Keratinocyte (primary cell): ENCODE results near the gene RASAL2. TPM values are rescaled to one million over a fixed set of nuclear protein-coding genes. Genes with fewer than 3 reads are reported as not detected.

Source experiments
- DNase-seq: peaks from one replicate; pipeline ENCODE4 v3.0.0-alpha.2; 2011; ENCODE audit warnings: low read depth, missing footprints, low spot score
- FAIRE-seq: peaks from 2 replicates; lab custom pipeline; 2011; peaks lifted over from hg19 to GRCh38; lab: Jason Lieb, UNC
- H2AFZ ChIP-seq: 2 replicates; pipeline ENCODE4 v1.6.0; 2012; ENCODE audit warnings: low read length, control low read depth, inconsistent platforms; ENCODE audit not compliant: control insufficient read depth
- H3K27ac ChIP-seq: 2 replicates; pipeline ENCODE4 v1.5.1; 2011; ENCODE audit warnings: low read length; ENCODE audit not compliant: control insufficient read depth, insufficient read depth
- H3K27me3 ChIP-seq: 3 replicates; pipeline ENCODE4 v1.6.0; 2011; ENCODE audit warnings: low read length; ENCODE audit not compliant: control insufficient read depth, insufficient read depth; ENCODE audit errors: extremely low read depth
- H3K36me3 ChIP-seq, 2 experiments: 2 replicates in 1 of 2; 3 replicates in 1 of 2; pipeline ENCODE4 v1.5.1; 2011; ENCODE audit warnings: low read length in 2 of 2, mild to moderate bottlenecking in 1 of 2; ENCODE audit not compliant: control insufficient read depth in 2 of 2, insufficient read depth in 2 of 2; ENCODE audit errors: extremely low read depth in 1 of 2
- H3K4me1 ChIP-seq: 3 replicates; pipeline ENCODE4 v1.5.1; 2011; ENCODE audit warnings: low read length; ENCODE audit not compliant: control insufficient read depth, insufficient read depth; ENCODE audit errors: extremely low read depth
- H3K4me2 ChIP-seq: 3 replicates; pipeline ENCODE4 v1.6.0; 2011; ENCODE audit warnings: low read depth, low read length; ENCODE audit not compliant: control insufficient read depth, insufficient read depth; ENCODE audit errors: extremely low read depth
- H3K4me3 ChIP-seq, 3 experiments: fragments of 200-600 bp in 1 of 3; sonication (generic) in 1 of 3; 2 replicates in 2 of 3; 3 replicates in 1 of 3; pipeline ENCODE4 v1.5.1; 2011 to 2016; ENCODE audit warnings: low read length in 3 of 3, mild to moderate bottlenecking in 3 of 3, control low read depth in 2 of 3, inconsistent platforms in 1 of 3, low read depth in 1 of 3, mixed read lengths in 1 of 3, mixed run types in 1 of 3, moderate library complexity in 1 of 3; ENCODE audit not compliant: control insufficient read depth in 2 of 3, insufficient read depth in 2 of 3; ENCODE audit errors: extremely low read depth in 1 of 3
- H3K79me2 ChIP-seq: 2 replicates; pipeline ENCODE4 v1.6.0; 2012; ENCODE audit warnings: low read length; ENCODE audit not compliant: control insufficient read depth, insufficient read depth
- H3K9ac ChIP-seq: 3 replicates; pipeline ENCODE4 v1.6.0; 2011; ENCODE audit warnings: low read length; ENCODE audit not compliant: control insufficient read depth, insufficient read depth; ENCODE audit errors: extremely low read depth
- H3K9me1 ChIP-seq: 3 replicates; pipeline ENCODE4 v1.6.0; 2011; ENCODE audit warnings: low read length; ENCODE audit not compliant: control insufficient read depth, insufficient read depth; ENCODE audit errors: extremely low read depth
- H3K9me3 ChIP-seq: 2 replicates; pipeline ENCODE4 v1.5.1; 2012; ENCODE audit warnings: low read depth, low read length; ENCODE audit not compliant: control insufficient read depth
- H4K20me1 ChIP-seq: 3 replicates; pipeline ENCODE4 v1.6.0; 2011; ENCODE audit warnings: low read length; ENCODE audit not compliant: control insufficient read depth, insufficient read depth; ENCODE audit errors: extremely low read depth
- EZH2 ChIP-seq: IDR thresholded peaks from one replicate; pipeline ENCODE4 v1.6.1; 2012; ENCODE audit warnings: inconsistent platforms, mild to moderate bottlenecking, low read length, moderate library complexity
- dilution Hi-C: fragments of 300-500 bp; cut with MboI; formaldehyde crosslinking; loops from one replicate; pipeline ENCODE4 v1.7.0; 2020; ENCODE audit warnings: low sequenced_read_pairs; ENCODE audit not compliant: extremely low pct_ligation_motif_present
- polyA plus RNA-seq, 5 experiments: library from polyadenylated mRNA; depleted of rRNA in 3 of 5; stranded (reverse) in 3 of 5; stranded (forward) in 1 of 5; unstranded in 1 of 5; fragments of >200 nt; gene quantifications; 1 replicate in 1 of 5; 2 replicates in 3 of 5; 3 replicates in 1 of 5; pipeline versions ENCODE4 v1.2.1 to v1.2.3, GENCODE V29; 2011 to 2012; ENCODE audit warnings: missing spikeins in 2 of 5, low read depth in 1 of 5, low replicate concordance in 1 of 5
- TF ChIP-seq, protein P1 (sequence below), 3 experiments: IDR thresholded peaks in 1 of 3; conservative IDR thresholded peaks in 1 of 3; optimal IDR thresholded peaks in 1 of 3; 2 replicates in 2 of 3; 3 replicates in 1 of 3; pipeline versions ENCODE3 to v1.5.1; 2011; ENCODE audit warnings: low read length in 3 of 3, mild to moderate bottlenecking in 3 of 3, moderate library complexity in 2 of 3, control low read depth in 1 of 3, inconsistent platforms in 1 of 3; ENCODE audit not compliant: insufficient read depth in 2 of 3; ENCODE audit errors: extremely low read depth in 1 of 3

Gene RASAL2
- polyA plus RNA-seq, 1 donor (not counting 4 experiments of a cell fraction or from before 2014, with no cell fraction given), result 27.2 TPM

GRCh38 chr1:178337091-178337706, 243.3 kb downstream of the RASAL2 start:
- TF ChIP-seq, protein P1, sequence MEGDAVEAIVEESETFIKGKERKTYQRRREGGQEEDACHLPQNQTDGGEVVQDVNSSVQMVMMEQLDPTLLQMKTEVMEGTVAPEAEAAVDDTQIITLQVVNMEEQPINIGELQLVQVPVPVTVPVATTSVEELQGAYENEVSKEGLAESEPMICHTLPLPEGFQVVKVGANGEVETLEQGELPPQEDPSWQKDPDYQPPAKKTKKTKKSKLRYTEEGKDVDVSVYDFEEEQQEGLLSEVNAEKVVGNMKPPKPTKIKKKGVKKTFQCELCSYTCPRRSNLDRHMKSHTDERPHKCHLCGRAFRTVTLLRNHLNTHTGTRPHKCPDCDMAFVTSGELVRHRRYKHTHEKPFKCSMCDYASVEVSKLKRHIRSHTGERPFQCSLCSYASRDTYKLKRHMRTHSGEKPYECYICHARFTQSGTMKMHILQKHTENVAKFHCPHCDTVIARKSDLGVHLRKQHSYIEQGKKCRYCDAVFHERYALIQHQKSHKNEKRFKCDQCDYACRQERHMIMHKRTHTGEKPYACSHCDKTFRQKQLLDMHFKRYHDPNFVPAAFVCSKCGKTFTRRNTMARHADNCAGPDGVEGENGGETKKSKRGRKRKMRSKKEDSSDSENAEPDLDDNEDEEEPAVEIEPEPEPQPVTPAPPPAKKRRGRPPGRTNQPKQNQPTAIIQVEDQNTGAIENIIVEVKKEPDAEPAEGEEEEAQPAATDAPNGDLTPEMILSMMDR (optimal IDR thresholded peaks at IDR 0.05 in 1 of 3, IDR thresholded peaks at IDR 0.05 in 1 of 3, conservative IDR thresholded peaks at IDR 0.05 in 1 of 3; ENCODE audit: extremely low read depth in 1 of 3, insufficient read depth in 2 of 3, low read length in 3 of 3), result no peak
- TF ChIP-seq EZH2, result no peak
- FAIRE-seq, result no peak

GRCh38 chr1:178339834-178340233, 245.9 kb downstream of the RASAL2 start:
- no peak overlapping the region for H3K27ac ChIP-seq
- no peak overlapping the region for H3K9ac ChIP-seq
- TF ChIP-seq EZH2, result no peak
- TF ChIP-seq, protein P1 (optimal IDR thresholded peaks at IDR 0.05 in 1 of 3, IDR thresholded peaks at IDR 0.05 in 1 of 3, conservative IDR thresholded peaks at IDR 0.05 in 1 of 3; ENCODE audit: extremely low read depth in 1 of 3, insufficient read depth in 2 of 3, low read length in 3 of 3), result no peak
- H2AFZ ChIP-seq, result no peak overlapping the region
- H3K9me3 ChIP-seq, result no peaks in the 10 kb centered on the region
- dilution Hi-C loops, result no loop called here
- no peak overlapping the region for H3K4me2 ChIP-seq
- H3K4me1 ChIP-seq, result peaks cover 32% of the 10 kb centered on the region
- H3K79me2 ChIP-seq, result peaks cover 43% of the 10 kb centered on the region
- no peaks in the 10 kb centered on the region for H3K27me3 ChIP-seq
- no peak for FAIRE-seq
- H3K9me1 ChIP-seq, result no peaks in the 10 kb centered on the region
- no peaks in the 10 kb centered on the region for H4K20me1 ChIP-seq
- DNase-seq, result no peak
- H3K4me3 ChIP-seq, result no peak overlapping the region
- H3K36me3 ChIP-seq, result no peaks in the 10 kb centered on the region

More at GRCh38 chr1:178337091-178337706, 243.3 kb downstream of the RASAL2 start:
- no peaks in the 10 kb centered on the region for H4K20me1 ChIP-seq
- dilution Hi-C loops, result no loop called here
- no peak overlapping the region for H3K4me3 ChIP-seq
- no peak overlapping the region for H2AFZ ChIP-seq
- DNase-seq, result no peak
- peaks cover 17% of the 10 kb centered on the region for H3K4me1 ChIP-seq
- no peaks in the 10 kb centered on the region for H3K9me3 ChIP-seq
- no peaks in the 10 kb centered on the region for H3K27me3 ChIP-seq
- H3K79me2 ChIP-seq, result peaks cover 38% of the 10 kb centered on the region
- H3K36me3 ChIP-seq, result no peaks in the 10 kb centered on the region
- no peaks in the 10 kb centered on the region for H3K9me1 ChIP-seq
- H3K27ac ChIP-seq, result no peak overlapping the region
- no peak overlapping the region for H3K4me2 ChIP-seq
- no peak overlapping the region for H3K9ac ChIP-seq
